WTC11 (cell line): Measurements from ENCODE around the gene WWOX. TPM values are rescaled to one million over a fixed set of nuclear protein-coding genes. Genes with fewer than 3 reads are reported as not detected.

Experiments
- ATAC-seq: fragments of 200-7000 bp; cut with Tn5 transposase; 2 replicates; pipeline ENCODE4 v1.10.0; 2021; ENCODE audit warnings: mild to moderate bottlenecking, moderate library complexity
- CTCF ChIA-PET: fragments of 300-600 bp; sonication (Branson Sonifier 250); formaldehyde crosslinking; loops from one replicate; lab custom pipeline; 2021; ENCODE audit warnings: antibody characterized with exemption; lab: Charles Lee
- POLR2A ChIA-PET: fragments of 350-600 bp; sonication (Branson Sonifier 250); formaldehyde crosslinking; loops from one replicate; lab custom pipeline; 2021; ENCODE audit warnings: antibody characterized with exemption; lab: Charles Lee
- DNase-seq: peaks from one replicate; pipeline ENCODE4 v3.0.0; 2021; ENCODE audit warnings: low spot score
- H3K27ac Mint-ChIP-seq: 2 replicates; pipeline ENCODE4 v1.8.0; 2021; ENCODE audit warnings: mixed read lengths
- H3K27me3 Mint-ChIP-seq: 2 replicates; pipeline ENCODE4 v1.8.0; 2021; ENCODE audit warnings: low read depth, mild to moderate bottlenecking, moderate library complexity, mixed read lengths
- H3K36me3 Mint-ChIP-seq: 2 replicates; pipeline ENCODE4 v1.8.0; 2021; ENCODE audit warnings: mixed read lengths
- H3K4me1 Mint-ChIP-seq: 2 replicates; pipeline ENCODE4 v1.8.0; 2022; ENCODE audit warnings: mixed read lengths
- H3K4me3 Mint-ChIP-seq: 2 replicates; pipeline ENCODE4 v1.8.0; 2021; ENCODE audit warnings: mild to moderate bottlenecking, moderate library complexity, mixed read lengths
- H3K9me3 Mint-ChIP-seq: 2 replicates; pipeline ENCODE4 v1.8.0; 2021; ENCODE audit warnings: mixed read lengths
- AFF4 ChIP-seq: sonication (generic); formaldehyde crosslinking; IDR thresholded peaks from 2 replicates; pipeline ENCODE4 v1.8.1; 2023; ENCODE audit warnings: mild to moderate bottlenecking, missing genetic modification reagents, borderline replicate concordance
- ATF1 ChIP-seq: sonication (generic); formaldehyde crosslinking; IDR thresholded peaks from 2 replicates; pipeline ENCODE4 v1.8.1; 2023; ENCODE audit warnings: mild to moderate bottlenecking, moderate library complexity, missing genetic modification reagents
- CREM ChIP-seq: sonication (generic); formaldehyde crosslinking; IDR thresholded peaks from 2 replicates; pipeline ENCODE4 v1.8.1; 2022; ENCODE audit warnings: mild to moderate bottlenecking, missing genetic modification reagents, moderate library complexity
- CTCF ChIP-seq: fragments of 200-600 bp; IDR thresholded peaks from 2 replicates; pipeline ENCODE4 v1.8.0; 2022; ENCODE audit warnings: antibody characterized with exemption
- E2F4 ChIP-seq: sonication (generic); formaldehyde crosslinking; IDR thresholded peaks from 2 replicates; pipeline ENCODE4 v1.8.1; 2022; ENCODE audit warnings: low read depth, mild to moderate bottlenecking, moderate library complexity, missing genetic modification reagents, borderline replicate concordance
- FOXJ3 ChIP-seq: sonication (generic); formaldehyde crosslinking; IDR thresholded peaks from 2 replicates; pipeline ENCODE4 v1.9.0; 2021; ENCODE audit warnings: missing genetic modification reagents, mild to moderate bottlenecking, borderline replicate concordance
- MYBL2 ChIP-seq: sonication (generic); formaldehyde crosslinking; IDR thresholded peaks from 2 replicates; pipeline ENCODE4 v1.8.1; 2023; ENCODE audit warnings: mild to moderate bottlenecking, moderate library complexity, missing genetic modification reagents
- NR2C2 ChIP-seq: sonication (generic); formaldehyde crosslinking; IDR thresholded peaks from 2 replicates; pipeline ENCODE4 v1.8.0; 2022; ENCODE audit warnings: mild to moderate bottlenecking, missing genetic modification reagents
- NR3C1 ChIP-seq: sonication (generic); formaldehyde crosslinking; conservative IDR thresholded peaks from 2 replicates; pipeline ENCODE4 v1.8.1; 2023; ENCODE audit warnings: low read depth, mild to moderate bottlenecking, missing genetic modification reagents
- TCF7 ChIP-seq: sonication (generic); formaldehyde crosslinking; IDR thresholded peaks from 2 replicates; pipeline ENCODE4 v1.8.0; 2022; ENCODE audit warnings: mild to moderate bottlenecking, low read depth, missing genetic modification reagents, moderate library complexity
- TEAD1 ChIP-seq: sonication (generic); formaldehyde crosslinking; IDR thresholded peaks from 2 replicates; pipeline ENCODE4 v1.8.0; 2022; ENCODE audit warnings: mild to moderate bottlenecking, missing genetic modification reagents
- TEAD4 ChIP-seq: sonication (generic); formaldehyde crosslinking; IDR thresholded peaks from 2 replicates; pipeline ENCODE4 v1.8.0; 2022; ENCODE audit warnings: mild to moderate bottlenecking, missing genetic modification reagents
- ZMAT4 ChIP-seq: fragments of 250-450 bp; sonication (Bioruptor Pico); IDR thresholded peaks from 2 replicates; pipeline ENCODE4 v1.9.0; 2021; ENCODE audit warnings: mild to moderate bottlenecking
- ZSCAN18 ChIP-seq: fragments of 250-450 bp; sonication (Bioruptor Pico); IDR thresholded peaks from 2 replicates; pipeline ENCODE4 v2.1.2; 2022; ENCODE audit warnings: mild to moderate bottlenecking, moderate library complexity
- total RNA-seq: library from RNA; stranded (reverse); gene quantifications from 3 replicates; pipeline ENCODE4 v1.2.3, GENCODE V29; 2021

The WWOX gene
- total RNA-seq, 1 experiment from 2014 or later, result 15.7 TPM

GRCh38 chr16:79045191-79045590 lies 945.7 kb downstream of the WWOX start (continued):
- TF ChIP-seq NR3C1 (CRISPR knock-in tag) (no peak), ZMAT4 (no peak), FOXJ3 (CRISPR knock-in tag) (no peak), TEAD1 (CRISPR knock-in tag) (no peak)

- Mint-ChIP-seq H3K27me3 (peaks cover 3% of the 10 kb centered on the region), H3K4me3 (no peak overlapping the region), H3K4me1 (peaks cover 43% of the 10 kb centered on the region), H3K36me3 (peaks cover 3% of the 10 kb centered on the region; the same call in 1 of the 2 replicates), H3K27ac (no peak overlapping the region)
- CTCF ChIA-PET, result interaction anchor here (0.6 to 1.5 kb wide), 11 partner anchors 10 to 954 kb away, joined by 3 to 9 read pairs (median 4); no protein-coding TSS in a partner anchor
- ATAC-seq, result peak; percentile 64
- no peak for DNase-seq
- POLR2A ChIA-PET, result no interaction called here
- TF ChIP-seq CTCF (peak; percentile 47; the same call in 1 of the 2 replicates), ZSCAN18 (CRISPR knock-in tag) (no peak), NR2C2 (no peak)
- TF ChIP-seq, all 79 proteins: peak for 1
- peaks cover 3% of the 10 kb centered on the region for H3K9me3 Mint-ChIP-seq
Measured at GRCh38 chr16:79047337-79047736, 947.9 kb downstream of the WWOX start.

GRCh38 chr16:79049040-79049439 lies 949.6 kb downstream of the WWOX start:
- Mint-ChIP-seq H3K27me3 (peaks cover 7% of the 10 kb centered on the region), H3K4me1 (peaks cover 54% of the 10 kb centered on the region), H3K9me3 (peaks cover 7% of the 10 kb centered on the region), H3K36me3 (peaks cover 9% of the 10 kb centered on the region; the same call in 1 of the 2 replicates), H3K27ac (no peak overlapping the region; the same call in 1 of the 2 replicates), H3K4me3 (no peak overlapping the region)
- ChIA-PET CTCF (interaction anchor here (0.6 to 1.4 kb wide), 2 partner anchors 343 to 893 kb away, joined by 3 read pairs; no protein-coding TSS in a partner anchor), POLR2A (no interaction called here)
- no peak for TF ChIP-seq TCF7 (CRISPR knock-in tag)
- no peak for TF ChIP-seq E2F4
- TF ChIP-seq ATF1 (CRISPR knock-in tag), result no peak
- no peak for TF ChIP-seq TEAD4 (CRISPR knock-in tag)
- no peak for TF ChIP-seq MYBL2 (CRISPR knock-in tag)
- TF ChIP-seq AFF4 (CRISPR knock-in tag), result no peak
- TF ChIP-seq CREM, result no peak
- no peak for DNase-seq
- no peak for ATAC-seq
